Measurements from ENCODE around the gene ARMH4. TPM values are rescaled to one million over a fixed set of nuclear protein-coding genes. Genes with fewer than 3 reads are reported as not detected.

Gene ARMH4
- total and polyA plus RNA-seq, 7 experiments from 2014 or later: 1.7 TPM; not detected in 6

GRCh38 chr14:58107947-58108552 lies 44.0 kb downstream of the ARMH4 start:
- H3K36me3 Mint-ChIP-seq: no peaks in the 10 kb centered on the region
- no peaks in the 10 kb centered on the region for H3K4me1 Mint-ChIP-seq
- no peak overlapping the region for H3K4me3 Mint-ChIP-seq
- Histone ChIP-seq H3K27me3 (ENCODE audit: control insufficient read depth in 2 of 2, insufficient read depth in 2 of 2, low read length in 2 of 2) (peaks cover 0 to 2% of the 10 kb centered on the region in 2 donors), H3K9me3 (ENCODE audit: control insufficient read depth in 2 of 3, low read length in 3 of 3) (no peaks in the 10 kb centered on the region), H3K4me3 (ENCODE audit: low read length) (no peak overlapping the region), H3K36me3 (ENCODE audit: control insufficient read depth in 2 of 3, insufficient read depth in 3 of 3, low read length in 3 of 3) (no peaks in the 10 kb centered on the region), H3K4me1 (ENCODE audit: control insufficient read depth in 2 of 2, insufficient read depth in 2 of 2, low read length in 2 of 2) (no peaks in the 10 kb centered on the region), H3K27ac (ENCODE audit: low read depth, low read length) (no peak overlapping the region)
- H3K27ac Mint-ChIP-seq: no peak overlapping the region
- intact Hi-C loops (cut with micrococcal nuclease): loop anchor here (1.0 to 10.0 kb wide), 13 partner anchors 44 to 1337 kb away; partner anchors contain the start of genes ARID4A (in 1 of the 2), ARMH4 (in 1 of the 2), PSMA3 (in 1 of the 2) and TOMM20L (in 1 of the 2)
- ChIA-PET POLR2A (no interaction called here), CTCF (interaction anchor here (1.2 to 1.4 kb wide), 2 partner anchors 9 to 288 kb away, joined by 3 read pairs; partner anchors contain the start of gene TOMM20L)
- DNase-seq (peak in 7 of 9 donors; percentile 23 to 55 (median 29)), ATAC-seq (peak; percentile 45)
- H3K9me3 Mint-ChIP-seq: no peaks in the 10 kb centered on the region
- peaks cover 4 to 44% (median 15%) of the 10 kb centered on the region in 5 donors for H3K27me3 Mint-ChIP-seq

DNA sequence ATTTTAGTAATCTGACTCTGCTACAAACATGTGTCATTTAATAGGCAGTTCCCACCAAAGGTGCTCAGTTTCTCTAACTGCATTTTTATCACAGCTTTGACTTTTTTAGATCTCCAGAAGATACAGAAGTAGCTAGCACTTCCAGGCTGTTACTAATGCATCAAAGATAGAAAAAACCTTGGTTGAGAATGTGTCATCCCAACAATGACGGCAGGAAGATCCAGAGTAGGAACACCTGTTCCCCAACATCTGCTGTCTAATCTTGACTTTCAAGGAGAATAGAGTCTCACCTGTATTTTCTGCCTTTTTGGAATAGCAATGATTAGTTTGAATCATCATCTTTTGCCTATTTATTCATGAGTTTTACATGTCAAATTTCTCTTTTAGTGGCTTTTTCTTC lies 45.0 kb downstream of the ARMH4 start:
- Mint-ChIP-seq H3K4me3 (no peak overlapping the region), H3K27ac (no peak overlapping the region), H3K27me3 (peaks cover 4 to 36% (median 13%) of the 10 kb centered on the region in 5 donors), H3K36me3 (no peaks in the 10 kb centered on the region), H3K9me3 (no peaks in the 10 kb centered on the region), H3K4me1 (no peaks in the 10 kb centered on the region)
- Histone ChIP-seq H3K27ac (ENCODE audit: low read depth, low read length) (no peak overlapping the region), H3K9me3 (ENCODE audit: control insufficient read depth in 2 of 3, low read length in 3 of 3) (no peaks in the 10 kb centered on the region), H3K4me1 (ENCODE audit: control insufficient read depth in 2 of 2, insufficient read depth in 2 of 2, low read length in 2 of 2) (no peaks in the 10 kb centered on the region), H3K36me3 (ENCODE audit: control insufficient read depth in 2 of 3, insufficient read depth in 3 of 3, low read length in 3 of 3) (no peaks in the 10 kb centered on the region), H3K4me3 (ENCODE audit: low read length) (no peak overlapping the region), H3K27me3 (ENCODE audit: control insufficient read depth in 2 of 2, insufficient read depth in 2 of 2, low read length in 2 of 2) (peaks cover 0 to 2% of the 10 kb centered on the region in 2 donors)
- ChIA-PET POLR2A (no interaction called here), CTCF (interaction anchor here (0.6 to 1.4 kb wide), 4 partner anchors 10 to 1458 kb away, joined by 3 to 4 read pairs (median 3); no protein-coding TSS in a partner anchor)
- DNase-seq: no peak
- intact Hi-C loops (cut with micrococcal nuclease): loop anchor here (5.0 to 10.0 kb wide), 4 partner anchors 45 to 1338 kb away; partner anchors contain the start of genes ARID4A (in 1 of the 2) and ARMH4 (in 1 of the 2)
- ATAC-seq: no peak

GRCh38 chr14:58106446-58106845 lies 45.6 kb downstream of the ARMH4 start:
- ATAC-seq (no peak), DNase-seq (no peak)
- intact Hi-C loops (cut with micrococcal nuclease): loop anchor here (5.0 to 10.0 kb wide), 4 partner anchors 46 to 1338 kb away; partner anchors contain the start of genes ARID4A (in 1 of the 2) and ARMH4 (in 1 of the 2)
- Histone ChIP-seq H3K27ac (ENCODE audit: low read depth, low read length) (no peak overlapping the region), H3K9me3 (ENCODE audit: control insufficient read depth in 2 of 3, low read length in 3 of 3) (no peaks in the 10 kb centered on the region), H3K36me3 (ENCODE audit: control insufficient read depth in 2 of 3, insufficient read depth in 3 of 3, low read length in 3 of 3) (no peaks in the 10 kb centered on the region), H3K4me1 (ENCODE audit: control insufficient read depth in 2 of 2, insufficient read depth in 2 of 2, low read length in 2 of 2) (no peaks in the 10 kb centered on the region), H3K27me3 (ENCODE audit: control insufficient read depth in 2 of 2, insufficient read depth in 2 of 2, low read length in 2 of 2) (peaks cover 0 to 2% of the 10 kb centered on the region in 2 donors), H3K4me3 (ENCODE audit: low read length) (no peak overlapping the region)
- Mint-ChIP-seq H3K36me3 (no peaks in the 10 kb centered on the region), H3K9me3 (no peaks in the 10 kb centered on the region), H3K4me1 (no peaks in the 10 kb centered on the region), H3K27me3 (peaks cover 4 to 30% (median 13%) of the 10 kb centered on the region in 5 donors), H3K27ac (no peak overlapping the region), H3K4me3 (no peak overlapping the region)
- ChIA-PET CTCF (interaction anchor here (0.9 kb wide), 1 partner anchor 40 kb away, joined by 4 read pairs; no protein-coding TSS in a partner anchor), POLR2A (no interaction called here)

GRCh38 chr14:58104808-58105207 lies 47.2 kb downstream of the ARMH4 start:
- intact Hi-C loops (cut with micrococcal nuclease): loop anchor here (1.0 to 10.0 kb wide), 5 partner anchors 47 to 1340 kb away; partner anchors contain the start of genes ARID4A (in 1 of the 2) and ARMH4 (in 1 of the 2)
- peaks cover 0 to 2% of the 10 kb centered on the region in 2 donors for H3K27me3 ChIP-seq (ENCODE audit: control insufficient read depth in 2 of 2, insufficient read depth in 2 of 2, low read length in 2 of 2)
- no peaks in the 10 kb centered on the region for H3K36me3 ChIP-seq (ENCODE audit: control insufficient read depth in 2 of 3, insufficient read depth in 3 of 3, low read length in 3 of 3)
- H3K27me3 Mint-ChIP-seq: peaks cover 4 to 28% (median 13%) of the 10 kb centered on the region in 5 donors
- H3K27ac ChIP-seq (ENCODE audit: low read depth, low read length): no peak overlapping the region
- no peaks in the 10 kb centered on the region for H3K4me1 ChIP-seq (ENCODE audit: control insufficient read depth in 2 of 2, insufficient read depth in 2 of 2, low read length in 2 of 2)
- H3K9me3 ChIP-seq (ENCODE audit: control insufficient read depth in 2 of 3, low read length in 3 of 3): no peaks in the 10 kb centered on the region
- no peak for ATAC-seq
- POLR2A ChIA-PET: no interaction called here
- no peak overlapping the region for H3K27ac Mint-ChIP-seq
- H3K4me3 ChIP-seq (ENCODE audit: low read length): no peak overlapping the region
- H3K36me3 Mint-ChIP-seq: no peaks in the 10 kb centered on the region
- H3K9me3 Mint-ChIP-seq: no peaks in the 10 kb centered on the region
- CTCF ChIA-PET: no interaction called here
- H3K4me3 Mint-ChIP-seq: no peak overlapping the region
- DNase-seq: no peak
- no peaks in the 10 kb centered on the region for H3K4me1 Mint-ChIP-seq

- POLR2A ChIA-PET: no interaction called here
- ATAC-seq (no peak), DNase-seq (no peak)
- Histone ChIP-seq H3K4me3 (ENCODE audit: low read length) (no peak overlapping the region), H3K36me3 (ENCODE audit: control insufficient read depth in 2 of 3, insufficient read depth in 3 of 3, low read length in 3 of 3) (no peaks in the 10 kb centered on the region), H3K27me3 (ENCODE audit: control insufficient read depth in 2 of 2, insufficient read depth in 2 of 2, low read length in 2 of 2) (no peaks in the 10 kb centered on the region), H3K27ac (ENCODE audit: low read depth, low read length) (no peak overlapping the region), H3K9me3 (ENCODE audit: control insufficient read depth in 2 of 3, low read length in 3 of 3) (no peaks in the 10 kb centered on the region), H3K4me1 (ENCODE audit: control insufficient read depth in 2 of 2, insufficient read depth in 2 of 2, low read length in 2 of 2) (no peaks in the 10 kb centered on the region)
- no peaks in the 10 kb centered on the region for H3K36me3 Mint-ChIP-seq
- no peak overlapping the region for H3K27ac Mint-ChIP-seq
- no peaks in the 10 kb centered on the region for H3K9me3 Mint-ChIP-seq
- peaks cover 0 to 6% (median 0%) of the 10 kb centered on the region in 7 donors for H3K4me1 Mint-ChIP-seq
- intact Hi-C loops (cut with micrococcal nuclease): loop anchor here (10.0 kb wide), 2 partner anchors 954 to 1344 kb away; no protein-coding TSS in a partner anchor
- peaks cover 0 to 14% (median 11%) of the 10 kb centered on the region in 5 donors for H3K27me3 Mint-ChIP-seq
- H3K4me3 Mint-ChIP-seq: no peak overlapping the region
- CTCF ChIA-PET: no interaction called here
Measured at GRCh38 chr14:58100735-58101368, 51.2 kb downstream of the ARMH4 start.

DNA sequence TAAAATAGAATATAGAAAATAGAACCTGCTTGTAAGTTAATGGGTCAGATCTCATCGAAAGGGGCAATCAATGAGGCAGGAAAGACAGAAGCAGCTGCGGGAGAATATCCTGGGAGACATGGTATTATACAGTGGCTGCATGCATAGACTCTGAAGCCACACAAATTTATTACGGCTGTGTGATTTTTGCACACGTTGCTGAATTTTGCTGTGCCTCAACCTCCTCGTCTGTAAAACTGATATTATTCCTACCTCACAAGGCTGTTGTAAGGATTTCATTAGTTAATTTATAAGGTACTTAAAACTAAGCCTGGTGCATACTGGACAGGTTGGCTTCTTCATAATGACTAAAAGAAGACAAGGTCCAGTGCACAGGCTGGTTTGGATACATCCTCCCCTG lies 52.3 kb downstream of the ARMH4 start:
- POLR2A ChIA-PET: no interaction called here
- intact Hi-C loops (cut with micrococcal nuclease): loop anchor here (10.0 kb wide), 2 partner anchors 955 to 1345 kb away; no protein-coding TSS in a partner anchor
- Mint-ChIP-seq H3K27me3 (peaks cover 0 to 9% (median 7%) of the 10 kb centered on the region in 5 donors), H3K4me3 (no peak overlapping the region), H3K9me3 (no peaks in the 10 kb centered on the region), H3K4me1 (peaks cover 0 to 6% (median 0%) of the 10 kb centered on the region in 7 donors), H3K36me3 (no peaks in the 10 kb centered on the region), H3K27ac (no peak overlapping the region)
- Histone ChIP-seq H3K4me1 (ENCODE audit: control insufficient read depth in 2 of 2, insufficient read depth in 2 of 2, low read length in 2 of 2) (no peaks in the 10 kb centered on the region), H3K4me3 (ENCODE audit: low read length) (no peak overlapping the region), H3K27ac (ENCODE audit: low read depth, low read length) (no peak overlapping the region), H3K9me3 (ENCODE audit: control insufficient read depth in 2 of 3, low read length in 3 of 3) (no peaks in the 10 kb centered on the region), H3K36me3 (ENCODE audit: control insufficient read depth in 2 of 3, insufficient read depth in 3 of 3, low read length in 3 of 3) (no peaks in the 10 kb centered on the region), H3K27me3 (ENCODE audit: control insufficient read depth in 2 of 2, insufficient read depth in 2 of 2, low read length in 2 of 2) (no peaks in the 10 kb centered on the region)
- no peak for ATAC-seq
- CTCF ChIA-PET: no interaction called here
- DNase-seq: no peak

Measured in naive thymus-derived CD4-positive, alpha-beta T cell (primary cell).